Effector memory CD4-positive, alpha-beta T cell (primary cell): ENCODE data around the gene RAD51B.

Experiments used
- DNase-seq, 3 donors: peaks; one replicate each; pipeline ENCODE4 v3.0.0-alpha.2; 2020
- H3K27ac ChIP-seq: 2 replicates; pipeline ENCODE4 v1.7.0; 2013; ENCODE audit warnings: mild to moderate bottlenecking, low read length, moderate library complexity; ENCODE audit not compliant: insufficient read depth, poor library complexity, severe bottlenecking
- H3K27me3 ChIP-seq: replicated peaks from 2 replicates; pipeline ENCODE4 v1.7.0; 2013; ENCODE audit warnings: mild to moderate bottlenecking, low read length; ENCODE audit not compliant: insufficient read depth, control insufficient read depth, poor library complexity, severe bottlenecking
- H3K36me3 ChIP-seq: 2 replicates; pipeline ENCODE4 v1.7.0; 2013; ENCODE audit warnings: mild to moderate bottlenecking, low read length, moderate library complexity; ENCODE audit not compliant: control insufficient read depth, insufficient read depth
- H3K4me1 ChIP-seq: 2 replicates; pipeline ENCODE4 v1.7.0; 2013; ENCODE audit warnings: low read length, mild to moderate bottlenecking; ENCODE audit not compliant: control insufficient read depth, insufficient read depth, poor library complexity, severe bottlenecking
- H3K4me3 ChIP-seq: 2 replicates; pipeline ENCODE4 v1.7.0; 2013; ENCODE audit warnings: low read length, low read depth, mild to moderate bottlenecking; ENCODE audit not compliant: insufficient read depth, poor library complexity, severe bottlenecking
- H3K9me3 ChIP-seq: 2 replicates; pipeline ENCODE4 v1.7.0; 2013; ENCODE audit warnings: mild to moderate bottlenecking, low read length, moderate library complexity; ENCODE audit not compliant: control insufficient read depth

Gene RAD51B

DNA sequence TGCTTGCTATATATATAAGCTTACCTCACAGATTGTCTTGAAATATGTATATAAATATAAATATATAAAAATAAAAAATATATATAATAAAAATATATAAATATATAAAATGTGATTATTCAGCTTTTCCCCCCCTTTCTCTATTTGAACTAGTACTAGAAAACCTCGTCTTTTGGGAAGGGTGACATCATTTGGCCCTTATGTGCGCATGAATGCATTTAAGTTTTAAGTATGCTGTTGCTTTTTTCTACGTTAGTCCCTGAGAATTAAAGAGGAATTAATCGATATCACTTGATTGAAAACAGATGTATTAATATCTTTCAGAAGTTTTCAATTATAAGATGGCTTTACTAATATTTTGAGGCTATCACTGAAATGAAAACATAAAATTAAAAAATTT, 69.9 kb downstream of the RAD51B start:
- Histone ChIP-seq H3K27me3 (no peaks in the 10 kb centered on the region), H3K27ac (no peak overlapping the region), H3K9me3 (no peaks in the 10 kb centered on the region), H3K36me3 (peaks cover 3% of the 10 kb centered on the region), H3K4me3 (no peak overlapping the region), H3K4me1 (no peaks in the 10 kb centered on the region)
- no peak for DNase-seq

DNA sequence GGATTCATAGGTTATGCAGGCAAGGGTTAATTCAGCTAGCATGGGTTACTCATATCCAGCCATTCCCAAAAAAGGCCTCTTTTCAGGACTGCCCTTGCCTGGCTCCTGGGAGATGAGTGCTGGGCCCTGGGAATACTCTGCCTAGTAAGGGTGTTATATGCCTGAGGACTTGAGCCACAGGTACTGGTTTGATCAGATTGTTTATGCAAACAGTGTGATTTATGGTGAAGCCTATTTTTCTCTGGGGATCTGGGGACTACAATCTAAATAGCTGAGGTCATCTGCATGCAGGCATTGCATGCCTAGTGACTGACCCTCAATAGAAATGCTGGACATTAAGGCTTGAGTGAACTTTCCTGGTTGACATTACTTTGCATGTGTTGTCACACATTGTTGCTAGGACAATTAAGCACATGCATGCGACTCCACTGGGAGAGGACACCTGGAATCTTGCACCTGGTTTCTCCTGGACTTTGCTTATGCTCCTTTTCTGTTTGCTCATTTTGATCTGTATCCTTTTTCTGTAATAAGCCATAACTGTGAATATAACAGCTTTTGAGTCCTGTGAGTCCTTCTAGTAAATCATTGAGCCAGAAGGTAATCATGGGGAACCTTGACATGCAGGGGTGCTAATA, 73.0 kb downstream of the RAD51B start:
- no peaks in the 10 kb centered on the region for H3K9me3 ChIP-seq
- peaks cover under 1% of the 10 kb centered on the region for H3K36me3 ChIP-seq
- H3K4me3 ChIP-seq = no peak overlapping the region
- no peaks in the 10 kb centered on the region for H3K4me1 ChIP-seq
- no peak for DNase-seq
- no peaks in the 10 kb centered on the region for H3K27me3 ChIP-seq
- no peak overlapping the region for H3K27ac ChIP-seq

DNA sequence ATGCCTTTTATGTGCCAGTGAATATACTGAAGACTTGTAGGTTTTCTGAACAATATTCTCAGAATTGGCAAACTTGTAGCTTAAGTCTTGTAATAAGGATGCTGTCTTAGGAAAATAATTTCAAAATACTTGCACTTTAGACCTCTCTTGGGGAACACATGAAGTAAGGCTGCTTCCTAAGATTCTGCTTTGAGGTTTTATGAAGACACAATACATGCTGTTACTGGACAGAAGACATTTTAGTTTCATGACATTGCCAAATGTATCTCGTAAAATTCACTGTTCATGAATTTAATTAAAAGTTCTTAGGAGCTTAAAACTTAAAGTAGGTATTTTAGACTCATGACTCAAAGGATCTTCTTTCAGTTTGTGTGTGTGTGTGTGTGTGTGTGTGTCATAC, 80.7 kb downstream of the RAD51B start:
- Histone ChIP-seq H3K4me1 (no peaks in the 10 kb centered on the region), H3K4me3 (no peak overlapping the region), H3K9me3 (no peaks in the 10 kb centered on the region), H3K27me3 (no peaks in the 10 kb centered on the region), H3K27ac (no peak overlapping the region), H3K36me3 (no peaks in the 10 kb centered on the region)
- DNase-seq = no peak

DNA sequence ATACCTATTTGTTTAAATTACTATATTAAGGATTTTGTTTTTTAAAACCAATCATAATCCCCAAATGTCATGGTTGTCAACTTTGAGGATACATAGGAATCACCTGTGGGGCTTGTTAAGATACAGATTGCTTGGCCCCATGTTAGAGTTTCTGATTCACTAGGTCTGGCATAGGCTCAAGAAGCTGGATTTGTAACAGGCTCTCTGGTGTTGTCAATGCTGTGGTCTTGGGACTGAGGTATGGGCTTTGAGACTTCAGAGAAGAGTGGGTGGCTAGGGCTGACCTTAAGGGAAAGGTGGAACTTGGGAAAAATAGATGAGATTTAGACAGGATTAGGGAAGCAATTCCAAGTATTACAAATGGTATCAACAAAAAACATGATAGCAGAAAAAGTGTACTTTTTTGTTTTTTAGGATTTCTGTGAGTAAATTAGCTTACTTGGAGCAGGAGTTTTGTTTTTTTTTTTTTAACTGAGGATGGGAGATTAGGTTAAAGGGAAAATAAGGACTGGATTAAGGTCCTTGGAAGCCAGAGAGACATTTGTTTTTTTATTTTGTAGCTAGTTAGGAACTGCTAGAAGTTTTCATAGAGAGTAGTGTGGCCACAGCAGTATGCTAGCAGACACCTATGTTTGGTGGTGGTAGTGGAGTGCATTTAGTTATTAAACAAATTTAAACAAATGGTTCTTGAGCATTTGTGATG, 88.6 kb downstream of the RAD51B start:
- DNase-seq = no peak
- Histone ChIP-seq H3K4me3 (no peak overlapping the region), H3K27ac (no peak overlapping the region), H3K9me3 (no peaks in the 10 kb centered on the region), H3K36me3 (no peaks in the 10 kb centered on the region), H3K27me3 (no peaks in the 10 kb centered on the region), H3K4me1 (no peaks in the 10 kb centered on the region)

DNA sequence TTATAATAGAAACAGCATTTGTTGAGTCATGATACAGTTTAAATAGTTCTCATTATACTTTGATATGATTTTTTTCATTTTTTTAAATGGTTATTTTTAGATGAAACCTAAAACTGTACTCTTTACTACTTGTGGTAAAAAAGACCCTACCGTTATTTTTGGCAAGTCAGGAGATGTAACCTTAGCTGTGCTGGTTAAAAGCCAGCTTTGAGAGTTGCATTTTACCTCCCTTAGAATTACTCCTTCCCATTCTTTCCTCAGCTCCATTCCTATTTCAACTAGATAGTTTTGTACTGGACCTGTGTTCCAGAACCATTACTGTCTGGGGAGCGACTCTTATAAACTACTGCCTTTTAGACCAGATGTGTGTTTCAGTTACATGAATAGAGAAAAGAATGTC, 92.0 kb downstream of the RAD51B start:
- Histone ChIP-seq H3K4me1 (no peaks in the 10 kb centered on the region), H3K27me3 (no peaks in the 10 kb centered on the region), H3K9me3 (no peaks in the 10 kb centered on the region), H3K27ac (no peak overlapping the region), H3K4me3 (no peak overlapping the region), H3K36me3 (no peaks in the 10 kb centered on the region)
- DNase-seq = no peak

DNA sequence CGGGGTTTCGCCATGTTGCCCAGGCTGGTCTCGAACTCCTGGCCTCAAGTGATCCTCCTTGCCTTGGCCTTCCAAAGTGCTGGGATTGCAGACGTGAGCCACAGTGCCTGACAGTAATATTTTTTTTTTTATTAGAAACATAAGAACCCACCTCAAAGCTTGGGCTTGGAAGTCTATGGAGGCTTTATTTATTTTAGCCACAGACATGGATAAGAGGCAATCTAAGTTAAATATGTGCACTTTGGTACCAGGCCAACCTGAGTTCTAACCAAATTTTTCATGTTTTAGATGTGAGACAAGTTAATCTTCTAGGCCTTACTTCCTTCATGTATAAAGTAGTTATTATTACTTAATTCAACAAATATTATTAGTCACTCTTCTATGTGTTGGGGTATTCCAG, 96.9 kb downstream of the RAD51B start:
- Histone ChIP-seq H3K9me3 (no peaks in the 10 kb centered on the region), H3K4me3 (no peak overlapping the region), H3K36me3 (no peaks in the 10 kb centered on the region), H3K4me1 (no peaks in the 10 kb centered on the region), H3K27me3 (no peaks in the 10 kb centered on the region), H3K27ac (no peak overlapping the region)
- DNase-seq = no peak

DNA sequence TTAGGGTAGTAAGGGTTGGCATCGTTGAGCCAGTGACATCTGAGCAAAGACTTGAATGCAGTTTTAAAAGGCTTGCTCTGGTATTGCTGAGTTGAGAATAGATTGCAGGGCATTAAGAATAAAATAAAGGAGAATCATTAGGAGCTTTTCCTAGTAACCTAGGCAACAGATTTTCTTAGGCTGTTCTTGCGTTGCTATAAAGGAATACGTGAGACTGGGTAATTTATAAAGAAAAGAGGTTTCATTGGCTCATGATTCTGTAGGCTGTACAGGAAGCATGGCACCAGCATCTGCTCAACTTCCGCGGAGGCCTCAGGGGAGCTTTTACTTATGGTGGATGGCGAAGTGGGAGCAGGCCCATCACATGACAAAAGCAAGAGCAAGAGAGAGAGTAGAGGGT, 97.4 kb downstream of the RAD51B start:
- Histone ChIP-seq H3K36me3 (no peaks in the 10 kb centered on the region), H3K27me3 (no peaks in the 10 kb centered on the region), H3K27ac (no peak overlapping the region), H3K9me3 (no peaks in the 10 kb centered on the region), H3K4me3 (no peak overlapping the region), H3K4me1 (no peaks in the 10 kb centered on the region)
- no peak for DNase-seq

DNA sequence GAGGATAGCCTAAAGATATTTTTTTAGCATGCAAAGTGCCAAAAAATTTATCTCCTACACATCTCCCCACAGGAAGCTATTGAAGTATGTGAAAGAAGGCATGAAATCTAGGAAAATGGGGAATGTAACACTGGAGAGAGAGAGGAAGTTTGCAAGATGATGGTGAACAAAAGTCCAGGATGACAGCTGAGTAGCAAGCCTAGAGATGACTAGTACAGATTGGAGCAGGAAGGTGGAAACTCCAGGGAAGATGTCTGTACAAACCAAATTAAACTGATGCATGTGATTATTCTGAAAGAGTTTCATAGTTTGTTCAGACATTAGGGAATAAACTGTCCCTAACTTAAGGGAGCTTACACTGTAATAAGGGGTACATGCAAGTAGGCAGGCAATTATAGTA, 99.3 kb downstream of the RAD51B start:
- no peak overlapping the region for H3K27ac ChIP-seq
- no peak for DNase-seq

DNA sequence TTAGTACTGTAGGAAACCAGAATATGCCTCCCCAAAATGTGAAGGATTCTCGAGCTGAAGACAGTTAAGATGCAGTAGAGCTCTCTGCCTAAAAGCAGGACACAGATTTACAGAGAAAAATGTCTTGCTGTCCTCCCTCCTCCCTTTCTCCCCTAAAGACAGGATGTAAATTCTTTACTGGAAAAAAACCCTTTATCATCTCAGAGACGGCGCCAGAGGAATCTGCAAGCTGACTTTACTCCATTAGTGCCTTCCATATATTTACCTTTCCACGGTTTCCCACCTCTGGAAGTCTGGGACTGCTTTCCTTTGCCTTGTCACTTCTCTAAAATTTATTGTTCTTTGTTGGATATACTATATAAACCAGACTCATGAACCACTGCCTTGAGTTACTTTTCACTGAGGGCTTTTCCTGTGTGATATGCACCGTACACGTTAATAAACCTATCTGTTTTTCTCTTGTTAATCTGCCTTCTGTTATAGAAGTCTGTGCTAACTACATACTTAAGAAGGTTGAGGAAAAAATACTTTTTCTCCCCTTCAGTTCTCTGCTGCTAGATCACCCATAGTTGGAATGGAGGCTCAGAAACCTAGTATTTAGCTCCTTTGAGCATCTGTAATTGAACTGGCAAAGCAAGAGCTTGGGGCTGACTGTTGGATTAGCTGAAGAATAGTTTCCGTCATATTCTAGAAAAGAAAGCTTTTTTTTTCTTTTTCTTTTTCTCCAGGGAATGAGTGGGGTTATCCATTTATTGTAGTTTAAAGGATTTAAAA, 99.9 kb downstream of the RAD51B start:
- DNase-seq = no peak

More for the DNA sequence above, 99.3 kb downstream of the RAD51B start:
- H3K4me1 ChIP-seq = no peaks in the 10 kb centered on the region
- no peaks in the 10 kb centered on the region for H3K27me3 ChIP-seq
- no peak overlapping the region for H3K4me3 ChIP-seq
- no peaks in the 10 kb centered on the region for H3K36me3 ChIP-seq
- no peaks in the 10 kb centered on the region for H3K9me3 ChIP-seq

DNA sequence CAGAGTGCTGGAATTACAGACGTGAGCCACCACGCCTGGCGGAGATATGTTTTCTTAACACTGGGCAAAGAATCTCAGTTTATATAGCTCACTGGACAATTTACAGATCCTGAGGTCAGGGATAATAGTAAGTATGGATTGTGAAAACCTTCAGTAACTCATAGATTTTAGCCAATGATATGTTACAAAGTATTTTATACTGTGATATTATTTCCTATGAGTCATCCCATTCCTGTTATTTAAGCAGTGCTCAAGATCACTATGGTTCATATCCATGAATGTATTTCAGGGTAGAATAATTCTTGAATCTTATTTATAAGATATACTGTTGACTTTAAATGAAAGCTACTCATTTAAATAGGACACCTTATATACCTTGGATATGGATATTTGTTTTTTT, 107.2 kb downstream of the RAD51B start:
- Histone ChIP-seq H3K27me3 (no peaks in the 10 kb centered on the region), H3K36me3 (no peaks in the 10 kb centered on the region), H3K9me3 (no peaks in the 10 kb centered on the region), H3K4me3 (no peak overlapping the region), H3K4me1 (no peaks in the 10 kb centered on the region), H3K27ac (no peak overlapping the region)
- DNase-seq = no peak

More for the DNA sequence above, 99.9 kb downstream of the RAD51B start:
- Histone ChIP-seq H3K4me3 (no peak overlapping the region), H3K9me3 (no peaks in the 10 kb centered on the region), H3K27ac (no peak overlapping the region), H3K4me1 (no peaks in the 10 kb centered on the region), H3K27me3 (no peaks in the 10 kb centered on the region), H3K36me3 (no peaks in the 10 kb centered on the region)
